Endodermal cell (in vitro differentiated cells): ENCODE results near the gene DTNB. TPM values are rescaled to one million over a fixed set of nuclear protein-coding genes. Genes with fewer than 3 reads are reported as not detected.
"Not testable (repeated sequence)": the region's sequence is repeated elsewhere in the genome, so short reads cannot be mapped to it uniquely, and the experiment has no call there.

Experiments used
- DNase-seq: peaks from one replicate; pipeline ENCODE4 v3.0.0-alpha.2; 2017
- H3K27ac ChIP-seq: 2 replicates; pipeline ENCODE4 v1.5.1; 2013; ENCODE audit warnings: mild to moderate bottlenecking, low read depth, low read length, moderate library complexity
- H3K27me3 ChIP-seq: 2 replicates; pipeline ENCODE4 v1.6.1; 2013; ENCODE audit warnings: mild to moderate bottlenecking, low read length, moderate library complexity; ENCODE audit not compliant: insufficient read depth, control insufficient read depth, poor library complexity, severe bottlenecking
- H3K36me3 ChIP-seq: 2 replicates; pipeline ENCODE4 v1.7.0; 2013; ENCODE audit warnings: mild to moderate bottlenecking, low read length, moderate library complexity; ENCODE audit not compliant: control insufficient read depth, insufficient read depth
- H3K4me1 ChIP-seq: one replicate; pipeline ENCODE4 v1.7.0; 2013; ENCODE audit warnings: low read length; ENCODE audit not compliant: control insufficient read depth, insufficient read depth
- H3K4me3 ChIP-seq: 2 replicates; pipeline ENCODE4 v1.5.1; 2013; ENCODE audit warnings: mild to moderate bottlenecking, low read length, moderate library complexity
- H3K9ac ChIP-seq: 2 replicates; pipeline ENCODE4 v1.6.1; 2013; ENCODE audit warnings: mild to moderate bottlenecking, low read length, moderate library complexity; ENCODE audit not compliant: poor library complexity, severe bottlenecking; ENCODE audit errors: extremely low read depth
- H3K9me3 ChIP-seq: 2 replicates; pipeline ENCODE4 v1.6.1; 2013; ENCODE audit warnings: mild to moderate bottlenecking, low read length, moderate library complexity; ENCODE audit not compliant: control insufficient read depth
- H3K27ac Mint-ChIP-seq: 2 replicates; pipeline ENCODE4 v1.8.0; 2020; ENCODE audit warnings: mixed read lengths
- H3K27me3 Mint-ChIP-seq: 2 replicates; pipeline ENCODE4 v1.8.0; 2021; ENCODE audit warnings: mild to moderate bottlenecking, mixed read lengths; ENCODE audit not compliant: insufficient read depth
- H3K36me3 Mint-ChIP-seq: 2 replicates; pipeline ENCODE4 v1.8.0; 2020; ENCODE audit warnings: low read depth, mixed read lengths
- H3K4me1 Mint-ChIP-seq: 2 replicates; pipeline ENCODE4 v1.8.0; 2020; ENCODE audit warnings: mixed read lengths
- H3K4me3 Mint-ChIP-seq: 2 replicates; pipeline ENCODE4 v1.8.0; 2020; ENCODE audit warnings: mild to moderate bottlenecking, moderate library complexity, mixed read lengths
- H3K9me3 Mint-ChIP-seq: 2 replicates; pipeline ENCODE4 v1.8.0; 2020; ENCODE audit warnings: mild to moderate bottlenecking, mixed read lengths
- CTCF ChIP-seq: fragments of 200-600 bp; sonication (generic); conservative IDR thresholded peaks from 2 replicates; pipeline ENCODE4 v1.5.0; 2021; ENCODE audit warnings: antibody characterized with exemption, mild to moderate bottlenecking
- WGBS, 2 experiments: methylation state at CpG; one replicate each; pipeline versions ENCODE4 v1.1.5 to v1.1.7; 2013; ENCODE audit warnings: missing lambda C conversion rate in 2 of 2, mixed read lengths in 1 of 2; ENCODE audit not compliant: insufficient coverage in 1 of 2, insufficient read length in 1 of 2; 5-methylcytosine and 5-hydroxymethylcytosine counted together
- total RNA-seq, 2 donors: library from RNA; stranded (reverse); fragmentation: NEBNext Ultra II Directional in 1 of 2; extraction: Animal tissue kit (Norgen Biotek cat#: 25700) in 1 of 2; gene quantifications; 2 replicates in 1 of 2; 3 replicates in 1 of 2; pipeline ENCODE4 v1.2.1, GENCODE V29; 2021

The DTNB gene
- total RNA-seq, 2 donors from 2014 or later, result 38.8 to 48.7 TPM

- no peak overlapping the region for H3K4me3 ChIP-seq
- H3K27ac ChIP-seq, result no peak overlapping the region
- Mint-ChIP-seq H3K4me1 (peaks cover 2% of the 10 kb centered on the region), H3K4me3 (no peak overlapping the region), H3K27me3 (no peaks in the 10 kb centered on the region), H3K36me3 (peaks cover 13% of the 10 kb centered on the region), H3K9me3 (peaks cover 13% of the 10 kb centered on the region), H3K27ac (no peak overlapping the region)
- no peaks in the 10 kb centered on the region for H3K27me3 ChIP-seq
- no peaks in the 10 kb centered on the region for H3K4me1 ChIP-seq
- H3K36me3 ChIP-seq, result no peaks in the 10 kb centered on the region
- DNase-seq, result no peak
- TF ChIP-seq CTCF, result no peak
- WGBS, 2 experiments, result 94 to 96% methylated on average over 5 to 8 of the region's 10 CpGs
- H3K9ac ChIP-seq, result no peak overlapping the region
- H3K9me3 ChIP-seq, result peaks cover 9% of the 10 kb centered on the region
Measured at GRCh38 chr2:25541378-25541777, 132.0 kb downstream of the DTNB start.

GRCh38 chr2:25539136-25539535, 134.2 kb downstream of the DTNB start:
- Histone ChIP-seq H3K4me3 (no peak overlapping the region), H3K27me3 (no peaks in the 10 kb centered on the region), H3K27ac (no peak overlapping the region), H3K9ac (no peak overlapping the region), H3K36me3 (no peaks in the 10 kb centered on the region), H3K4me1 (no peaks in the 10 kb centered on the region), H3K9me3 (peaks cover 27% of the 10 kb centered on the region)
- DNase-seq, result no peak
- 93% methylated on average over 3 of the region's 3 CpGs; no CpG with 5 or more reads in 1 of the 2 experiments for WGBS, 2 experiments
- Mint-ChIP-seq H3K27ac (no peak overlapping the region), H3K9me3 (peaks cover 31% of the 10 kb centered on the region), H3K4me1 (peaks cover 2% of the 10 kb centered on the region), H3K4me3 (no peak overlapping the region), H3K27me3 (no peaks in the 10 kb centered on the region), H3K36me3 (peaks cover 22% of the 10 kb centered on the region)
- no peak for TF ChIP-seq CTCF

- H3K27ac Mint-ChIP-seq, result no peak overlapping the region
- H3K36me3 Mint-ChIP-seq, result peaks cover 30% of the 10 kb centered on the region
- peaks cover 5% of the 10 kb centered on the region for H3K36me3 ChIP-seq
- 96 to 100% methylated on average over 2 of the region's 2 CpGs for WGBS, 2 experiments
- no peak overlapping the region for H3K27ac ChIP-seq
- peaks cover 42% of the 10 kb centered on the region for H3K9me3 ChIP-seq
- H3K27me3 ChIP-seq, result no peaks in the 10 kb centered on the region
- no peak for TF ChIP-seq CTCF
- H3K4me3 ChIP-seq, result no peak overlapping the region
- no peak for DNase-seq
- H3K4me1 Mint-ChIP-seq, result peaks cover 2% of the 10 kb centered on the region
- no peak overlapping the region for H3K9ac ChIP-seq
- H3K9me3 Mint-ChIP-seq, result peaks cover 40% of the 10 kb centered on the region
- no peak overlapping the region for H3K4me3 Mint-ChIP-seq
- no peaks in the 10 kb centered on the region for H3K27me3 Mint-ChIP-seq
- H3K4me1 ChIP-seq, result no peaks in the 10 kb centered on the region
Measured at GRCh38 chr2:25537526-25537925, 135.9 kb downstream of the DTNB start.

GRCh38 chr2:25535411-25536289, 137.7 kb downstream of the DTNB start:
- DNase-seq, H3K27me3 ChIP-seq, H3K27ac ChIP-seq, H3K4me3 Mint-ChIP-seq, H3K4me1 ChIP-seq, H3K9ac ChIP-seq, H3K27me3 Mint-ChIP-seq, H3K36me3 ChIP-seq, H3K4me3 ChIP-seq, H3K27ac Mint-ChIP-seq, H3K4me1 Mint-ChIP-seq: not testable (repeated sequence)
- Mint-ChIP-seq H3K36me3 (peaks cover 44% of the 10 kb centered on the region), H3K9me3 (peaks cover 40% of the 10 kb centered on the region)
- H3K9me3 ChIP-seq, result peaks cover 46% of the 10 kb centered on the region
- WGBS, 2 experiments, result 95 to 96% methylated on average over 20 to 52 of the region's 52 CpGs

GRCh38 chr2:25534937-25535336, 138.4 kb downstream of the DTNB start:
- 94 to 95% methylated on average over 8 to 22 of the region's 22 CpGs for WGBS, 2 experiments

More at GRCh38 chr2:25534937-25535336, 138.4 kb downstream of the DTNB start:
- H3K4me1 Mint-ChIP-seq, DNase-seq, H3K4me3 Mint-ChIP-seq, H3K27me3 Mint-ChIP-seq, H3K36me3 ChIP-seq, H3K27ac Mint-ChIP-seq, H3K4me3 ChIP-seq, H3K27me3 ChIP-seq, H3K9ac ChIP-seq, H3K27ac ChIP-seq, H3K4me1 ChIP-seq: not testable (repeated sequence)
- Mint-ChIP-seq H3K9me3 (peaks cover 40% of the 10 kb centered on the region), H3K36me3 (peaks cover 44% of the 10 kb centered on the region)
- peaks cover 46% of the 10 kb centered on the region for H3K9me3 ChIP-seq
